NCI-H526 (cell line): ENCODE measurements around the gene TSC22D2.

Experiments used
- DNase-seq, 2 experiments: peaks; one replicate each; lab custom pipeline; 2025; lab: John Stamatoyannopoulos, UW

The TSC22D2 gene

DNA sequence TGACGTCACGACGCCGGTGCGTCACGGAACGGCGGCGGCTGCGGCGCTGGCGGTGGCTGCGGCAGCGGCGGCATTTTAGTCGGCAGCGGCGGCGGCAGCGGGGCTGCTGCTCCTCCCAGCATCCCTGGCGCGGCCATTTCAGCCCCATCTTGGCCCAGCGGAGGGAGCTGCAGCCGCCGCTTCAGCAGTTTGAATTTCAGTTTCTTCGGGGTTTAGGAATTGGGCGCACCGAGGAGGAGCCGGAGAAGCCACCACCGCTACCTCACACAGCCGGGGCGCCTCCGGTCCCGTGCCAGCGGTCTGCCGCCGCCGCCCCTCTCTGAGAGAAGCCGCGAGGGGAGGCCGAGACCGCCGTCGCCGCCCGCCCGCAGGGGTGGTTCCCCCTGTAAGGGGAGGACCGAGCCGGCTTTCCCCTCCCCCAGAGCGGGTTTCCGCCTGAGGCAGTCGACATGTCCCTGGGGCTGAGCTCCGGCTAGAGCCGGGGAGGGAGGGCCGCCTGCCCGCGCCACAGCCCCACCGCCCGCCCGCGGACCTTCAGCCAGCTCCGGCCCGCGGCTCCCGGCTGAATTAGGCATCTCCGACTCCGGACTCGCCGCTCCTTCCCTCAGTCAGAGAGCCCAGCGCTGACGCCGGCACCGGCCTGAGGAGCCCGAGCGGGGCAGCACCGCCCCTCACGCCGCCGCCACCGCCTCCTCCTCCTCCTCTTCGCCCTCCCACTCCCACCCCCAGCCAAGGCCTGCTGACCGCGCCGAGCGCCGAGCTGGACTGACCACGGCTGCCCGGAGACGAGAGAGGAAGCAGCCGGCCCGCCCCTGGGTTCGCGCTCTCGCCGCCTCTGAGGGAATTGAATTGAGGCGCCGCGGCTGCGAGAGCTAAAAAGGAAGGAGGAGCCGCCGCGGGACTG lies at the start of gene TSC22D2:
TSC22D2 (plus strand) TSS at position 78 of the 904 bp plus-strand sequence. CDS start 1,053 bp downstream, outside the sequence.
- peak; percentile 93 to 99 for DNase-seq

DNA sequence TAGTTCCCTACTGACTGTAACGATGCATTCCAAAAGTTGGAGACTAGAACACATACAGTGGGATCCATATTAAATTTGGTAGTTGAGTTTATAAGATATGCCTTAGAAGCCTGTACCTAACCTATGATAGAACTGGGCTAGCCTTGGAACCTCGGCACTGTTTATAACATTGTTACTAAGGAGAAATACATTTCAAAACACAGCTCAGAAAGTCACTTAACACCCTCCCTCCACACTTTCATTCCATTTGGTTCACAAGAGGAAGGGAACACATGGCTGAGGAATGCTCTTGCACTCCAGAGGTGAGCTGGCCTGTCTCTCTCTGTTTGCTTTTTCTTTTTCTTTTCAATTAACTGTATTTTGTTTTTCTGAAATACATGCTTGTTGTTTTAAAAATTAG lies 48.7 kb upstream of the TSC22D2 start:
- no peak for DNase-seq

DNA sequence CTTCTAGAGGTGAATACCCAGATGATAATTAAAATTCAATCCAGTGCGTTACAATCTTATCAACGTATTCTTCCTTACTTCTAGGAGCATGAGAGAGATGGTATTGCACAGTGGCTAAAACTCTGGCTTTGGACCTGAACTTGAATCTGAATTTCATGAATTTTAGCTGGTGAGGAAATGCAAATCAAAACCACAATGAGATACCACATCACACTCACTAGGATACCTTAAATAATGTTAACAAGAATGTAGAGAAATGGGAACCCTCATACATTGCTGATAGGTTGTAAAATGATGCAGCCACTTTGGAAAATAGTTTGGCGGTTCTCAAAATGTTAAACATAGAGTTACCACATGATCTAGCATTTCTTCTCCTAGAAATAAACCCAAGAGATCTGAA lies 47.1 kb upstream of the TSC22D2 start:
- no peak for DNase-seq

DNA sequence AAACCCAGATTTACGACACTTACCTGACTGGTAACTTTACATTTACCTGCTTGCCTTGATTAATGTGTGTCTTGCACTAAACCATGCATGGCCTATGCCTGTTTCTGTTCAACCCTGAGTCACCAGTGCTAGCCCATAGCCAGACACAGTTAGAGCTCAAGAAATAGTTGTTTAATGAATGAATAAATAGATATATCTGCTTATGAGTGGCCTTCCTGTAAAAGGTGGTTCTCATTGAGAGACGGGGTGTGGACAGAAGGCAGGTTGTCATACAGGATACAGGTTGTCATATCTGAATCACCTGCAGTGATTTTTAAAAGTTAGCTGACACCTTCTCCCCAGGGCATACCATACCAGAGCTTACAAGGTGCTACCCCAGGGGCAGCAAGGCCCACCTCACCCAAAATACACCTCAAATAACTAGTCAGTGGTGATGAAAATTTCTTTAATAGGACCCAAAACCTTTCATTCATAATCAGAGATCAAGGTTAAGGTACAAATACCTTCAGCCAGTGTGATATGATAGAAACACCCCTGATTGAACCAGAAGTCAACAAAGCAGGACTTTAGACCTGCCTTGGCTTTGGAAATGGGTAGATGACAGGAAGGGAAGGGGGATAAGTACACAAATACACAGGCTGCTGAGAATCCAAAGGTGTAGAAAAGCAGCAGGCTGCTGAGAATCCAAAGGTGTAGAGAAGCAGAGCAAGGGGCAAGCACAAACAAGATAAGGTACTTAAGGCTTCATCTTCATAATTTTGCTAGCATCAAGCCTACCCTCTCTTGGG lies 45.4 kb upstream of the TSC22D2 start:
- no peak for DNase-seq

DNA sequence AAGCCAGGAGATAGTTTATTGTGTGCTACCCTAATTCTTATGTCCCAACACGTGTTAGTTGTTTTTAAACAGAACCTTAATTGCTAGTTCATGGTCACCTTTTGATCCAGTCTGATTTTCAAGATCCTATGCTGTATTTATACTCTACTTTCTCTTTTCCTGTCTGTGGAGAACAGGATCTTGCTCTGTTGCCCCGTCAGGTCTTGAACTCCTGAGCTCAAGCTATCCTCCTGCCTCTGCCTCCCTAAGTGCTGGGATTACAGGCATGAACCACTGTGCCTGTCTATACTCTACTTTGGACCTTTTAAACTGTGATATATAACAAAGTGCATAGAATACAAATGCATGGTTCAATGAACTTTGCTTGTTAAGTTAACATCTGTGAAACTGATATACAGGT lies 44.7 kb upstream of the TSC22D2 start:
- no peak for DNase-seq

DNA sequence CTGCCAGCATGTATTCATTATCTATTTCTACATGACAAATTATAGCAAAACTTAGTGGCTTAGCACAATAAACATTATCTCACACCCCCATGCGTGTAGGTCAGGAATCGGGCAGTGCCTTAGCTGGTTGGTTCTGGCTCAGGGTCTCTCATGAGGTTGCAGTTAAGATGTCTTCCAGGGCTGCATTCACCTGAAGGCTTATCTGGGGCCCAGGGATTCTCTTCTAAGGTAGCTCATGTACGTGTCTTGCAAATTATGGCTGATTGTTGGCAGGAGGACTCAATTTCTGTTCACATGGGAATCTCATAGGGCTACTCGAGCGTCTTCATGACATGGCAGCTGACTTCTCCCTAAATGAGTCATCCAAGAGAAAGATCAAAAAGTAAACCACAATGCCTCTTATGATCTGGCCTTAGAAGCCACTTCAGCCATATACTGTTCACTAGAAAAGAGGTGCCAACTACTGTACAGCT lies 42.9 kb upstream of the TSC22D2 start:
- DNase-seq, result no peak

DNA sequence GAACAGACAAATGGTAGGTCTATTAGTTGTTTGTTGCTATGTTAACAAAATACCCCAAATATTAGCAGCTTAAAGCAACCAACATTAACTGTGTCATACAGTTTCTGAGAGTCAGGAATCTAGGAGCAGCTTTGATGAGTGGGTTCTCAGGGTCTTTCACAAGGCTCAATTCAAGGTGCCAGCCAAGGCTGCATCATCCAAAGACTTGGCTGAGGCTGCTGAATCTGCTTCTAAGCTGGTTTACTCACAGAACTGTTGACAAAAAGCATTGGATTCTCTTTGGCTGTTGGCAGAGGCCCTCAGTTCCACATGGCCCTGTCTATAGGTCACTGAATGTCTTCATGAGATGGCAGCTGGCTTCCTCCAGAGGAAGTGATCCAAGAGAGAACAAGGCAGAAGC lies 40.3 kb upstream of the TSC22D2 start:
- no peak for DNase-seq

DNA sequence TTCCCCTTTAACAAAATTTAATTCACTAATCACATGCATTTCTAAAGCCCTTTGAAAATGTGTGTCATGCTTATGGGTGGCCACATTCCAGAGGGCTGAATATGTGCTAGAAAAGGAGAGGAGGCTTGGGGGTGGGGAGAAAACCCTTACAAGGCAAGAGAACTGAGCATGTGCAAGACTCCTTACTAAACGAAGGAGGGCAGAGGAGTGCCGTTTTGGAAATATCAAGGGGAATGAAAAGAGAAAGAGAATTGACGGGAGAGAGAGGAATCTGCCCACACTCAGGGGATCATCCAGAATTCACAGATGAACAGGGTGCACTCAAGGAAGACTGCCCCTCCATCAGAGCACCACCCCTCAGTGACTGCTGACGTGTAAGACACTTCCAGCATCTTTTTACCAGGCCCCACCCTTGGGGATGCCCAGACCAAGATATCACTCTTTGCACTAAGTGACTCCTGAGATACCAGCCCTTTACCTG lies 37.9 kb upstream of the TSC22D2 start:
- no peak for DNase-seq

DNA sequence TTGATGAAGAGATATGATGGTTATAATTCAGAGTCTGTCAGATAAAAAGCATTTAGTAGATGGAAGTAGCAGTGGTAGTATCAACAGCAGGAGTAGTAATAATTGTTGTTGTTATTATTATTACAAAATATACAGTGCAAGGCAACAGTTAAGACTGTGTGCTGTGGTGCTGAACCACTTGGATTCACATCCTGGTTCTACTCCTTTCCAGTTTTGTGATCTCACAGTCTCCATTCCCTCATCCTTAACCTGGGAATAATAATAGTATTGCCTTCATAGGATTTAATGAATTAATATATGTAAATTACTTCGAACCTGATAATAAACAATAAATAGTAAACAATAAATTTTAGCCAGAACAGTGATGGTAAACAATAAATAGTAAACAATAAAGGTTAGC lies 37.1 kb upstream of the TSC22D2 start:
- DNase-seq, result no peak

DNA sequence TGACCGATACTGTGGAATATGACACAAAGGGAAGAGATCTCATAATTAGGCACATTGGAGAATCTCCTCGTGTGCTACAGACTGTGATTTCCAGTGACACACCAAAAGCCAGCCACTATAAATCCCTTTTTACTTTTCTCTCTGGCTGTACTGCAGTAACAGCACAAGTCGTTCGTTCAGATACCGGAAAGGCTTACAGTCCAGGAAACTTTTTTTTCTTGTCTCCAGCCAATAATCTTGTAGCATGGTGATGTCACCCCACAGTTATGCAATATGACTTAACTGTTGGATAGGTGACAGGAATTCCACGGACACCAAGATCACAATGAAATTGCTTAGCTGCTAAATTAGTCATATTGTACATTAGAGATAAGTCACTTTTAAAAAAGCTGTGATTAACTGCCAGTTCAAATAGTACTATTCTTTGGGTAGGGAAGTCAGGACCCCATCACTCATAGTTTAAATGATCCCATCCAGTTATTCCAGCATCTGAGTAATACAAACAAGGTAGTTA lies 36.3 kb upstream of the TSC22D2 start:
- no peak for DNase-seq

DNA sequence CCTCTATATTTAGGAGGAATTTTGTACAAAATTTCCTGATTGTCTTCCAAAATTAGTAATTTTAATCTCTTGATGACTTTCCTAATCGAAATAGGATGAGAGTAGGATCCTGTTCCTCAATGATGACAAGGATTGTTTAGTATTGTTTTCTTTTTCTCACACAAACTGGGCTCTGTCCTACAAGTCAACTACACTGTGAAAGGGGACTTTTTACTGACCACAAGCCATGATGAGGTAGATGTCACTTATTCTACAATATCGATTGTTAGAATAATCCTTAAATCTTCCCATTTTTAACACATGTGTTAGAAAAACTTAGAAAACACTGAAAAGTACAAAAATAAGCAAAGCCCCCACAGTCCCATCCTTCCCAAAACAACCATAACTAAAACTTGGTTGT lies 35.8 kb upstream of the TSC22D2 start:
- DNase-seq, result no peak

DNA sequence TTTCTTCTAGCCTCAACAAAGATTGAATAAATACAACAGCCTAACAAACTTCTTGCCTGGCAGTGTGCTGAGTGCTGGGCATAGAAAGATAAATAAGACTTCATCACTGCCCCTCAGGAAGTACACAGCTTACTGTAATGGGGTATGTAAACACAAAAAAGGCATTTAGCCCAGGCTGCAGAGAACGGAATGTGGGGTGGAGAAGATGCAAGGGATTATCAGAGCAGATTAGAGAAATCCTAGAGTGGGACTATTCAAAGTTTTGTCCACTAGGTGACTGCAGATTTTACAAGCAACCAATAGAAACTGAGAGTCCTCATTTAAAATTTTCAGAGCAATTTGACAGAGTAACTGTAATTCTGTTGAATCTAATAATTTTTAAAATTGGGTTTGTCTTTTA lies 35.4 kb upstream of the TSC22D2 start:
- no peak for DNase-seq

DNA sequence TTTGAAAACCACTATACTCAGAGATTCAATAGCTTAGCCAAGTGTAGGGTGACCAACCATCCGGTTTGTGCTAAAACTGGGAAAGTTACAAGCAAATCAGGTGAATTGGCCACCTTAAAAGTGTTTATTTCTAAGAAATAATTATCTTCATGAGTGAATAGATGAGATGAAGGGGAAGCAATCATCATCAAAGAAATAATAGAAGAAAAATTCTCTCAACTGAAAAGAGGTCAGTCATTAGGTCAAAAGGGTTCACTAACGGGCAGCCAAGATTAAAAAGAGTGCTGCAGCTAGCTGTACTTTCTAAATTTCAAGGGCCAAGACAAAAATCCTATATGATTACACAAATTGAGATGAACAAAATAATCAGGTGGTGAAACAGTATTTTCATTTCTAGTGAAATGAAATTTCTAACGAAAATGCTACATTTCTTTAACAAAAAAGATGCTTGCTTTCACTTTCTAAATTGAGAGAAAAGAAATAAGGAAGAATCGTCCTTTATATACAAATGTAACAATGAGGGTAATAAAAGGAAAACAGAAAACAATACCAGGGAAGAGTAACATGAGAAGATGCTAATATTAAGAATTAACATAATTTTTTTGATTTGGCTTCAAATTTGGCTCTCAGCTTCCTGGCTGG lies 34.7 kb upstream of the TSC22D2 start:
- no peak for DNase-seq

DNA sequence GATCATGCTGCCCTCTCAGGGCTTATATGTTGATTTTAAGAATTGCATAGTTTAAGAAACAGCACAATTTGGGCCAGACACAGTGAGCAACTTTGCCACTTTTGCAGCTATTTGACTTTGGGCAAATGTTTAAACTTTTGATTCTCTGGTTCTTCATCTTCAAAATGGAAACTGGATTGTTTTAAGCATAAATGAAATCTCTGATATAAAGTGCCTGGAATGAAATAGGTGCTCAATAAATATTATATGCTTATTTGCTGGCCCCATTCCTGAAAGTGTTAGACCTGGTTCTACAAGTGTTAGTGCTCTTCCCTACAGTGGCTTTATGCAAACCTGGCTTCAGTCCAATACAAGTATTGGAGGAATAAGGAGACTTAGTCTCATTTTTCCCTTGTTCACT lies 33.1 kb upstream of the TSC22D2 start:
- no peak for DNase-seq

DNA sequence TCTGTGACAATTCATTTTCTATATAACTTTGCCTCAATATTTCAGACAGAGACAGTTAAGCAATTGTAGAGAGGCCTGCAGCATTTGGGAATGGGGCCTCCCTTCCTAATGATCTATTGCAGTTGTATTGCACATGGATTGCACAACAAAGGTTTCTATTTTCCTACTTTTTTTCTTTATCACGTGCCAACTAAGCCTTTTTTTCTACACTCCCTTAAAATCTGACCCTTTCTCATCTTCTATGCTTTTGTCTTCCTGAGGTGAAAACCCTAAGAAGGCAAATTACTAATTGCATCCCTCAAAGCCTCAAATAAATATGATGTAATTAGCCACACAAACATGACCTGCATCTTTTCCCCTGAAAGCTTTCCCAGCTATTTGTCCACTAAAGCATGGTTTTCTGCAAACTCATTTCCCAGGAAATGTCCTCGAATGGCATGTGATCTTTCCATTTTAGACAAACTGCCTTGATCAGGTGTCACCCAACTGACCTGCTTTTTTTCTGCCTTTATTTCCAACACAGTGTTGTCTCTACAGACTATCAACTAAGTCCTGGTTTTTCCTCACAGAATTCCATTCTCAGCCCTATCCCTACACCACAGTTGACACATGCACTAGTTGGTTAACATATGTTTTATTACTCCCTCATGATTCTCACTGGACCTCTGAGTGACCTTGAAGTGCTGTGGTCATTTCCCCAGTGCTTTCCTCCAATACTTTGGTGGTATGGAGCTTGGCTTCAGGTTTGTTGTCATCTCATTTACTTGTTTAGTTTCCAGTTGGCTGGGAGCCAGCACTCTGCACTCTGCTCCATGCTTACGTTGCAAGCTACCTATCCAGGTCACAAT lies 31.9 kb upstream of the TSC22D2 start:
- DNase-seq, result no peak

DNA sequence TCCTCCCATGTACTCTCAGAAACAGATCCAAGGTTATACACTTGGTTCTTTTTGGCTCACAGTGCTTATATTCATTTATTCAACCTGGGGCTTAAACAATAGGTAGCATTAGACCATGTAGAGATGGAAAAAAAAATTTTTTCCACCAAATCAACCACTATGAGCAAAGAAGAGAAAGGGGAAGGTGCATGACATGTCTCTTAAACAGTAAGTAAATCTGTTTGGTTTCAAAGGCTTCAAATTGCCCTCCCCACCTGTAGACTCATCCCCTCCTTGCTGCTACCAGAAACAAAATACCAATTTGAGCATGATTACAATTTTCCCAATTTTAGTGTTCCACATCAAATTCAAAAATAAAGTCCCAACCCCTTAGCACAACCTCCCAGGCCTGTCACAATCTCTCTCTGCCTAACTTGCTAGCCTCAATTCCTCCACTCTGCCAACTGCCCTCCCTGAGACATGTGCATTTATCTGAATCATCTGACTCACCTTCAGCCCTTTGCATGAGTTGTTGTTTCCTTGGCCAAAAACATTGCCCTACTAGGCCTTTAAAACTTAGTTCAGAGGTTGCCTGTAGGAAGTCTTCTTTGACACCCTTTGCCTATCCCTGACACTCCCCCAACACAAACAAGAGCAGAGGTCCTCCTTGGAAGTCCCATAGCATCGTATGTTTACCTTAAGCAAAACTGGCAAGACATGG lies 30.3 kb upstream of the TSC22D2 start:
- no peak for DNase-seq

DNA sequence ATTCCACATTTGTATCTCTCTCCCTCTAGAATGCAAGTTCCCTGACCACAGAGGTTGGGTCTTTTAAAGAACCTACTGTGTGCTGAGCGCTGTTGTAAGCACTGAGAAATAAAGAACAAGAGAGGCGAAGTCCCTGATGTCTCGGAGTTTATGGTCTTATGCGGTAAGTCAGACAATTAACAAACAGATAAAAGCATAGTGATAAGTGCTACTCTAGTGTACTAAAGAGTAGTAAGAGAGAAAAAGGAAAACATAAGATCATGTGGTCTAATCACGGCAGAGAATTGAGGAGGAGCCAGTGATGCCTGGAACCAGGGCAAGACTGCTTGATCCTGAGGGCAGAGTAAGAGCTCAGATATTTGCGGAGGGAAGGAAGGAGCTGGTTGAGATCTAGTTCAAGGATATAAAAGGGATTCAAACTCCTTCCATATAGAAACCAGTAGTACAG lies 29.8 kb upstream of the TSC22D2 start:
- no peak for DNase-seq

DNA sequence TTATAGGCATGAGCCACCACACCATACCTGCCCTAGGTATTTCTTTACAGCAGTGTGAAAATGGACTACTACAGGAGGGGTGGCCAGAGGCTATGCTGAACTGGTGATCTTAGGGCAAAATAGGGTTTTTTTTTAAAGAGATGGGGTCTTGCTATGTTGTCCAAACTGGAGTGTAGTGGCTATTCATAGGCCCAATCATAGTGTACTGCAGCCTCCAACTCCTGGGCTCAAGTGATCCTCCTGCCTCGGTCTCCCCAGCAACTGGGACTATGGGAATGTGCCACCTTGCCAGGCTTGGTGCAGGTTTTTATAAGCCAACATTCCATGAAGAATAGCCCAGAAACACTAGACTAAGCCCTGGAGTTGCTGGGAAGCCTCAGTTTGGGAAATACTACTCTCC lies 28.6 kb upstream of the TSC22D2 start:
- DNase-seq, result no peak

DNA sequence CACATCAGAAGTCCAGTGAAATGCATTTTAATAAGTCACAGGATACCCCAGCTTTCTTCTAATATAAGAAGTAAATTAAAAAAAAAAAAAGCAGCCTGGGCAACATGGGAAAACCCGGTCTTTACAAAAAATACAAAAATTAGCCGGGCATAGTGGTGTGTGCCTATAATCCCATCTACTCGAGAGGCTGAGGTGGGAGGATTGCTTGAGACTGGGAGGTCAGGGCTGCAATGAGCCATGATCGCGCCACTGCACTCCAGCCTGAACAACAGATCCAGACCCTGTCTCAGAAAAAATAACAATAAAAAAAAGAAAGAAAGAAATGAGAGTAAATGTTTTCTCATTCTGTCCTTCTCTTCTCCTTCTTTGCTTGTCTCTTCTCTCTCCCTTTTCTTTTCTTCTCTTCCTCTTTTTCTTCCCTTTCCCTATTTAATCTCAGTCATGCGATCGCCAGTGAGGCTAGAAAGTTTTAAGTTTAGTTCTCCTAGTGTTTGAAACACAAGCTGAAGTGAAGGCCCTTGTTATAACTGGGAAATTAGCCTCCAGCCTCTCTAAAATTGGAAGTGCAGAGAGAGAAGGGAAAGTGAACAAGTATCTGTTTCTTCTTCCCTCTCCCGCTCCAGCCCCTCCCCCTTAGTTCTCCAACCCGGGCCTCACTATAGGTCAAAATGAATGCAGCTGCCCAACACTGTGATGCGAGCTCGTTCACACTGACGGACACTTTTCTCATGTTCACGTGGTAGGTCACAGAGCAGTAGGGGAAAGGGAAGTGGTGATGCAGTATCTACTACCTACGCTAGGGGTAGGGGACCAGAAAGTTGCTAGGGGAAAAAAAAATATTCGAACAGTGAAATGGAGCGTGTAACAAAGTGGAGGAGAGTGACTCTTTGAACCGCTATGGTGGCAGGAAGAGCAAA lies 23.5 kb upstream of the TSC22D2 start:
- peak in 1 of 2 experiments; percentile 25 for DNase-seq
